ENCODE results near the gene AQP12B.

AQP12B gene

GRCh38 chr2:240647503-240648154 is 35.1 kb downstream of the AQP12B start:
- no peak for DNase-seq (ENCODE audit: low spot score)

GRCh38 chr2:240646900-240647502 is 35.7 kb downstream of the AQP12B start:
- DNase-seq (ENCODE audit: low spot score), result no peak

- no peak for DNase-seq (ENCODE audit: low spot score)
Observed at GRCh38 chr2:240646176-240646899, 36.3 kb downstream of the AQP12B start.

- DNase-seq (ENCODE audit: low spot score), result no peak
Observed at GRCh38 chr2:240645801-240646175, 36.9 kb downstream of the AQP12B start.

- no peak for DNase-seq (ENCODE audit: low spot score)
Observed at GRCh38 chr2:240645346-240645745, 37.3 kb downstream of the AQP12B start.

GRCh38 chr2:240644859-240645301 is 37.8 kb downstream of the AQP12B start:
- DNase-seq (ENCODE audit: low spot score), result no peak

GRCh38 chr2:240644171-240644651 is 38.5 kb downstream of the AQP12B start:
- DNase-seq (ENCODE audit: low spot score), result no peak

GRCh38 chr2:240643811-240644150 is 38.9 kb downstream of the AQP12B start:
- DNase-seq (ENCODE audit: low spot score), result no peak

GRCh38 chr2:240643093-240643810 is 39.4 kb downstream of the AQP12B start:
- DNase-seq (ENCODE audit: low spot score), result no peak

GRCh38 chr2:240642806-240643092 is 39.9 kb downstream of the AQP12B start:
- no peak for DNase-seq (ENCODE audit: low spot score)

- no peak for DNase-seq (ENCODE audit: low spot score)
Observed at GRCh38 chr2:240642061-240642805, 40.5 kb downstream of the AQP12B start.

GRCh38 chr2:240640939-240641338 is 41.7 kb downstream of the AQP12B start:
- DNase-seq (ENCODE audit: low spot score), result no peak

- DNase-seq (ENCODE audit: low spot score), result no peak
Observed at GRCh38 chr2:240639566-240639965, 43.1 kb downstream of the AQP12B start.

- DNase-seq (ENCODE audit: low spot score), result no peak
Observed at GRCh38 chr2:240638512-240639160, 44.0 kb downstream of the AQP12B start.

- DNase-seq (ENCODE audit: low spot score), result no peak
Observed at GRCh38 chr2:240637901-240638345, 44.8 kb downstream of the AQP12B start.

GRCh38 chr2:240637116-240637900 is 45.4 kb downstream of the AQP12B start:
- no peak for DNase-seq (ENCODE audit: low spot score)

- DNase-seq (ENCODE audit: low spot score), result no peak
Observed at GRCh38 chr2:240636563-240637115, 46.0 kb downstream of the AQP12B start.

- DNase-seq (ENCODE audit: low spot score), result no peak
Observed at GRCh38 chr2:240635998-240636547, 46.6 kb downstream of the AQP12B start.

GRCh38 chr2:240635121-240635997 is 47.3 kb downstream of the AQP12B start:
- DNase-seq (ENCODE audit: low spot score), result no peak

All from hematopoietic multipotent progenitor cell treated with erythropoietin and hydrocortisone succinate and interleukin-3 and kit ligand, for 17 days (in vitro differentiated cells).